Pulmonary artery endothelial cell (primary cell): Measurements from ENCODE around the gene TMEFF1. TPM values are rescaled to one million over a fixed set of nuclear protein-coding genes. Genes with fewer than 3 reads are reported as not detected.
A peak's percentile ranks its signal among the peaks of the same experiment; 100 is the strongest.

Source experiments
- DNase-seq: peaks from one replicate; pipeline ENCODE4 v3.0.0-alpha.2; 2011; ENCODE audit warnings: low read depth, low spot score
- total RNA-seq: library from RNA; depleted of rRNA; stranded (reverse); fragments of >200 nt; gene quantifications from 2 replicates; pipeline ENCODE4 v1.2.3, GENCODE V29; 2014

The TMEFF1 gene
- total RNA-seq, 1 donor from 2014 or later, result 8.1 TPM

DNA sequence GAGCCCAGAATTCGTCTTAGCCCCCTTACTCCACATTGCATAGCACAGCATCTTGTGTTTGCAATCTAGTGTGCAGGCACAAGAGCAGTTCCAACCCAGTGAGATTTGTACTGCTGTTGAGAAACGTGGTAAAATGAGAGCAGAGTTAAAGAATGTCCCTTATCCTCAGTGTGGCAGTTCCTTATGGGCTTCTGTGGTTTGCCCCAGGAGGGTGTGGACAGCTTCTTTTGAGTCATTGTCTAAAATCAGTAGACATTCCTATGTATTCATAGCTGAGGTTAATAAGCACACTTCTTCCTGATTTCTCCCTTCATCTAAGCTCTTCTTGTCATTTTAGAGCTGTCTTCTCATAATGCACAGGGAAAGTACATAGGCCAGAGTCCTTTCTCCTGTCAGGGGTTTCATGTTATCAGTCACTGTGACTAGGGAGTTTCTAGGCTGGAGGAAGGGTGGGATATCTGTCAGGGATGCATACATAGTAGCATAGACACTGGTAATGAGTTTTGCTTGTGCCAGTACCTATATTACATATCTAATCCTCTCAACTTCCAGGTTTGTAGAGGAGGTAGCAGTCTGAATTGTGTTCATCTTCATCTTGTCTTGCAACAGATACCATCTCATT, 102.9 kb downstream of the TMEFF1 start:
- DNase-seq, result no peak

DNA sequence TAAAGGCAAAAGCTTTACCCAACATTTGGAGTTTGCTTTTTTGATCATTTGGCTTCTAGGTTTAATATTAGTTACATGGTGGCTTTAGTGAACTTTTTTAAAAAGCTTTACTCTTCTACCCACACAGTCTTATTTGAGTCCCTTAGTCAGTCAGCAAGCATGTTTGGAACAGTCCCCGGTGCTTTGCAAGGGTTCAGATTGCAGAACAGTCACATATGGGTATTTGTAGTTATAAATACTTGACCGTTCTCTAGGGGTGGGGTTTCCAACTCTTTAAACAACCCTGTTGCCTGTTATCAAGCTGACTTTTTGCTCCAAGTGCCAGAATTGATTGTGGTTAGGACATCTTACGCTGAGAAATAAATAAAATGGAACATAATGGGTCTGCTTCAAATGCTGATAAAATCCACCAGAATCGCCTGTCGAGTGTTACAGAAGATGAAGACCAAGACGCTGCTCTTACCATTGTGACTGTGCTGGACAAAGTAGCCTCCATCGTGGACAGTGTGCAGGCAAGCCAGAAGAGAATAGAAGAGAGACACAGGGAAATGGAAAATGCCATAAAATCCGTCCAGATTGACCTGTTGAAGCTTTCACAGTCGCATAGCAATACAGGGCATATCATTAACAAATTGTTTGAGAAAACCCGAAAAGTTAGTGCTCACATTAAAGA, 105.0 kb downstream of the TMEFF1 start, which contains the start of gene CAVIN4:
Gene CAVIN4, plus strand, starts transcription at position 304 of the 673 bp plus-strand sequence. Its CDS starts 65 bp downstream, at position 369.
- DNase-seq, result no peak

DNA sequence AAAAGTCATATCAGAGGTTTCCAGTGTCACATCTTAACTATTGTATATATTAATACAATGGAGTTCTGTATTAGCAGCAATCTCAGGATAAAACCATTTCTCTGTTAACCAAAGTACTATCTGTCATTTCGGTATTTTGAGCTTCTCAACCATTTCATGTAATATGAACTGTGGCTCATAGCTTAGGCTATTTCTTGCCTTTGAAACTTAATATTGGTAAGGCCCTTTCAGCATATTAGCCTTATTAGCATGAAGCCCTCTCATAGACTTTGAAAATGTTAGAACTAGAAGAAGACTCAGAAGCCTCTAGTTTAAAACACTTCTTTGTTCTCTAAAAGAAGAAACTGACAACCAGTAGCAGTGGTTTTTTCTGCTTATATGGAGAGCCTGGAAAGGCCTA, 105.7 kb downstream of the TMEFF1 start:
- no peak for DNase-seq

- no peak for DNase-seq
These were observed 106.7 kb downstream of the TMEFF1 start for GRCh38 chr9:100579665-100580064.

DNA sequence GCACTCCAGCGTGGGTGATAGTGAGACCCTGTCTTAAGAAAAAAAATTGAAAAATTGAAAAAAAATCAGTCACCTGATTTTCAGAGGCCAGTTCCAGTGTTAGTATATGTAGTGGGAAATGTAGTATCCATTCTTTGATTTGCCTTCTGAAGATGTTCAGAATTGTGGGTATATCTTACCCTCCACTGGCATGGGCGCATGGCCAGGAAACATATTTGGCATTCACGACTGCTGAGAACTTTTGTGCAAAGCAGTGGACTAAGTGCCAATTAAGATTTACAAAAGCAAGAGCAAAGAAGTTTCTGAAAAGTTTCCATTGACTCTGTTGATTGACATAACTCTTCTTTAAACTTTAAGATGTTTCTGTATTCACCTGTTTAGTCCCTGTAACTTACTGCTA, 107.3 kb downstream of the TMEFF1 start:
- DNase-seq, result no peak

- no peak for DNase-seq
These were observed 108.1 kb downstream of the TMEFF1 start for GRCh38 chr9:100581081-100581480.

GRCh38 chr9:100581661-100582060, 108.7 kb downstream of the TMEFF1 start:
- no peak for DNase-seq

GRCh38 chr9:100583014-100583802, 110.3 kb downstream of the TMEFF1 start:
- no peak for DNase-seq

- DNase-seq, result no peak
These were observed 112.0 kb downstream of the TMEFF1 start for GRCh38 chr9:100584951-100585350.

DNA sequence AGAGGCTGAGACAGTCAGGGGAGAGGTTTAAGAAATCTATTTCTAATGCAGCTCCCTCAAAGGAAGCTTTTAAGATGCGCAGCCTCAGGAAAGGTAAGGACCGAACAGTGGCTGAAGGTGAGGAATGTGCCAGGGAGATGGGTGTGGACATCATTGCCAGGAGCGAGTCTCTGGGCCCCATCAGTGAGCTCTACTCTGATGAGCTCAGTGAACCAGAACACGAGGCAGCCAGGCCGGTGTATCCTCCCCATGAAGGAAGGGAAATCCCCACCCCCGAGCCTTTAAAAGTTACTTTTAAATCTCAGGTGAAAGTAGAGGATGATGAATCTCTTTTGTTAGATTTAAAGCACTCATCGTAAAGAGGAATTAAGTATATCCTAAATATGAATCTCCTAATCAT, 113.1 kb downstream of the TMEFF1 start:
- no peak for DNase-seq

- DNase-seq, result peak; percentile 62
These were observed 114.4 kb downstream of the TMEFF1 start for GRCh38 chr9:100587375-100587774.

GRCh38 chr9:100589582-100589981, 116.6 kb downstream of the TMEFF1 start:
- peak; percentile 39 for DNase-seq

GRCh38 chr9:100590481-100590880, 117.5 kb downstream of the TMEFF1 start:
- no peak for DNase-seq

DNA sequence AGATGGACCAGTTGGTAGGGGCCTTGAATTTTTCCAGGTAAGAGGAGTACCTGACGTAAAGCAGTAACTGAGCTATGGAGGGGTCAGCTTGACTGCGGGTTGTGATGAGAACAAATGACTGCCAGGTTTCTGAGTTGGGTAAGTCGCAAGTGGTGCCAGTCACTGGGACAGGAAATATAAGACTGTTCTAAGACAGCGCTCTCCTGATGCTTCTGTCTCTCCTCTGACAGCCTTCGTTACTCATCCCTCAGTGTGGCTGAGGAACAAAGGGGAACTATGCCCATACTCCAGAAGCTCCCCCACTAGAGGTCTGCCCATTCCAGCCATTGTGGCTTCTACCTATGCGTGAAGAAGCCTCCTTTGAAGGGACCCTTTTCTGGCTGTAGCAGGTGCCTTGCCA, 118.2 kb downstream of the TMEFF1 start:
- DNase-seq, result no peak

DNA sequence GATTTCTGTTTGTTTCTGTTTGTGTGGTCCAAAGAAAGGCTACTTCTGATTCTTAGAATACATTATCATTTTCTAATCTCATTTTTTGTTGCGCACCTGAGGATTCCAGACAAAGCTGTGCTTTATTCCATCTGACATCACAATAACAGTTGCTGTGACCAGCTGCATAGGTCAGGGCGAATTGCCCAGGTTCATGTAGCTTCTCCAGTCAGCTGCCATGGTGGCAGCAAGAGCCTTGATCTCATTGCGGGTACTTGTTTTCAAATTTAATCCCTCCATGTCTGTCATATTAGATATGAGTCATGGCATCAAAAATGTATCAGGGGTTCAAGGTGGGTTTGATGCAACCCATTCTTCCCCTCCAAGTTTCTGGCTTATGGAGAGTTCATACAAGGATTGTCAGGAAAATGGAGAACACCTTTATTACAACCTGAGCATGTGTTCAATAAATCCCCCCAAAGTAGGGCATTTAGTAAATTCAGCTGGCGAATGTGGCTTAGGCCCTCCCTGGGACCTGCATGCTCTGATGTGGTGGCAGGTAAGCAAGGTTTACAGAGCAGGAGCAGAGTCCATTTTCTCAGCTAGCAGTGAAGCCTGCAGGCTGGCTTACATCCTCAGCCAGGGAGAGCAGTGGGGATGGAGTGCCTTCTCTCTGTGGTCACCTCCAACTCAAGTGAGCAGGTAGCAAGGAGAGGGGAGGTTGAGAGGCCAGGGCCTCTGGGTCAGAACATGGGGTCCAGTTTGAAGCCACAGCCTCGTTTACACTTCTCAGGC, 118.9 kb downstream of the TMEFF1 start:
- DNase-seq, result no peak

- DNase-seq, result peak; percentile 40
These were observed 122.6 kb downstream of the TMEFF1 start for GRCh38 chr9:100595391-100596199.

GRCh38 chr9:100597236-100597635, 124.3 kb downstream of the TMEFF1 start:
- no peak for DNase-seq

DNA sequence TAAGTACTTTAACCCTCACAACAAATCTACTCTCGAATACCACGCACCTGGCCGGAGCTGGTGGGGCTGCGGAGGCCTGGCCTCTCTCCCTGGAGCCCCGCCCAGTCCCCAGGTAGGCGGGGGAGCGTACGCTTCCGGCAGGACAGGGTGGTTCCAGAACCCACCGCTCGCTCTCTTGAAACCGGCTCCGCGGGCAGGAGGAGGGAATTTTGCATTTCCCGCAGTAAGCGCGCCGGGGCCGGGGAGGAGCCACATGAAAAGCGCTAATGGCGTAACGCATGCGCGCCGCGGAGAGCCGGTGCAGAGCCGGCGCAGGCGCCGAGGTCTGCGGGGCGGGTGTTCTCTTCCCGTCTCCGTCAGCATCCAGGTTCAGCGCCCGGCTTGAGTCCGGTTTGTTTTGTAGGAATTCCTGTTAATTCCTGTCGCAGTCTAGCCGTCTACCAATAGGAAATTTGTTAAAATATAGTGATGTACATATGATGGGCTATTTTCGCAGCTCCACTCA, 125.7 kb downstream of the TMEFF1 start:
- DNase-seq, result no peak

GRCh38 chr9:100600521-100601079, 127.7 kb downstream of the TMEFF1 start:
- DNase-seq, result no peak

GRCh38 chr9:100601216-100601615, 128.3 kb downstream of the TMEFF1 start:
- DNase-seq, result no peak
